HL-60/S4 (cell line): ENCODE data around the gene CA5A.
"Not testable (repeated sequence)": the region's sequence is repeated elsewhere in the genome, so short reads cannot be mapped to it uniquely, and the experiment has no call there.

ENCODE experiments used
- in situ Hi-C: fragments of 300-500 bp; cut with MboI; formaldehyde crosslinking; loops from 2 replicates; pipeline ENCODE4 v1.14.3; 2022; ENCODE audit warnings: low sequenced_read_pairs

CA5A gene

GRCh38 chr16:87936375-87937230, at the start of gene CA5A:
Gene CA5A (minus strand): TSS chr16:87936529. CDS start chr16:87936450, 79 bp downstream.
- in situ Hi-C loops, result no loop called here

GRCh38 chr16:87985493-87985892, 49.2 kb upstream of the CA5A start:
- in situ Hi-C loops, result not testable (repeated sequence)

- in situ Hi-C loops, result no loop called here
These were observed 48.4 kb upstream of the CA5A start for GRCh38 chr16:87984632-87985267.

- in situ Hi-C loops, result not testable (repeated sequence)
These were observed 47.9 kb upstream of the CA5A start for GRCh38 chr16:87984180-87984579.

GRCh38 chr16:87983737-87984097, 47.4 kb upstream of the CA5A start:
- in situ Hi-C loops, result not testable (repeated sequence)

GRCh38 chr16:87983072-87983736, 46.9 kb upstream of the CA5A start:
- in situ Hi-C loops, result not testable (repeated sequence)

- in situ Hi-C loops, result no loop called here
These were observed 46.3 kb upstream of the CA5A start for GRCh38 chr16:87982581-87983041.

GRCh38 chr16:87981376-87981775, 45.0 kb upstream of the CA5A start:
- in situ Hi-C loops, result not testable (repeated sequence)

GRCh38 chr16:87979911-87980630, 43.7 kb upstream of the CA5A start:
- in situ Hi-C loops, result not testable (repeated sequence)

GRCh38 chr16:87979352-87979751, 43.0 kb upstream of the CA5A start:
- in situ Hi-C loops, result no loop called here

- in situ Hi-C loops, result no loop called here
These were observed 41.8 kb upstream of the CA5A start for GRCh38 chr16:87978127-87978526.

- in situ Hi-C loops, result no loop called here
These were observed 40.3 kb upstream of the CA5A start for GRCh38 chr16:87976665-87977064.

- in situ Hi-C loops, result no loop called here
These were observed 37.8 kb upstream of the CA5A start for GRCh38 chr16:87974178-87974577.

GRCh38 chr16:87973717-87974116, 37.4 kb upstream of the CA5A start:
- in situ Hi-C loops, result no loop called here

- in situ Hi-C loops, result no loop called here
These were observed 35.6 kb upstream of the CA5A start for GRCh38 chr16:87971933-87972332.

- in situ Hi-C loops, result no loop called here
These were observed 33.9 kb upstream of the CA5A start for GRCh38 chr16:87970186-87970585.

GRCh38 chr16:87968541-87968940, 32.2 kb upstream of the CA5A start:
- in situ Hi-C loops, result no loop called here

- in situ Hi-C loops, result no loop called here
These were observed 30.4 kb upstream of the CA5A start for GRCh38 chr16:87966685-87967185.

- in situ Hi-C loops, result no loop called here
These were observed 29.8 kb upstream of the CA5A start for GRCh38 chr16:87966064-87966645.

GRCh38 chr16:87965417-87965816, 29.1 kb upstream of the CA5A start:
- in situ Hi-C loops, result no loop called here
